ENCODE data around the gene TP53BP2. TPM values are rescaled to one million over a fixed set of nuclear protein-coding genes. Genes with fewer than 3 reads are reported as not detected.
"Not testable (repeated sequence)": the region's sequence is repeated elsewhere in the genome, so short reads cannot be mapped to it uniquely, and the experiment has no call there.

TP53BP2 gene
- total RNA-seq, 1 experiment from 2014 or later: 34.7 TPM

GRCh38 chr1:223831755-223832636 is 13.8 kb downstream of the TP53BP2 start:
- DNase-seq (ENCODE audit: low read depth): no peak

DNA sequence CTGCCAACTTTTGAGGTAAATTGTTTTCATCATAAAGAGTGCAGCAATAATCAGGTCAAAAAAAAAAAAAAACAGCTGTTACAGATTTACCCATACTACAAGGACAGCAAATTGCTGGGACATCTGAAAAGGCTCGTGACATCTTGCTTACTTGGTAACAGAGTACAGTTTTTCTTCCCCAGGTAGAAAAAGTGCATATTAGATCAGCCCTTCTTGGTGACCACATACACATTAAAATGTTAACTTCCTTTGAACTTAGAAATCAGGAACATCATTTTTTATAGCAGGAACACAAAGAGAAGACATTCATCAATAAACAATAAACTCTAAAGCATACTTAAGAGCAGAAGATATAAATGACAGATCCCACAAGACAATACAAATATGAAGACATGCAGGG is 16.1 kb downstream of the TP53BP2 start:
- no peak for DNase-seq (ENCODE audit: low read depth)

GRCh38 chr1:223828162-223828848 is 17.4 kb downstream of the TP53BP2 start:
- no peak for DNase-seq (ENCODE audit: low read depth)

- DNase-seq (ENCODE audit: low read depth): no peak
Measured at GRCh38 chr1:223827193-223827663, 18.5 kb downstream of the TP53BP2 start.

DNA sequence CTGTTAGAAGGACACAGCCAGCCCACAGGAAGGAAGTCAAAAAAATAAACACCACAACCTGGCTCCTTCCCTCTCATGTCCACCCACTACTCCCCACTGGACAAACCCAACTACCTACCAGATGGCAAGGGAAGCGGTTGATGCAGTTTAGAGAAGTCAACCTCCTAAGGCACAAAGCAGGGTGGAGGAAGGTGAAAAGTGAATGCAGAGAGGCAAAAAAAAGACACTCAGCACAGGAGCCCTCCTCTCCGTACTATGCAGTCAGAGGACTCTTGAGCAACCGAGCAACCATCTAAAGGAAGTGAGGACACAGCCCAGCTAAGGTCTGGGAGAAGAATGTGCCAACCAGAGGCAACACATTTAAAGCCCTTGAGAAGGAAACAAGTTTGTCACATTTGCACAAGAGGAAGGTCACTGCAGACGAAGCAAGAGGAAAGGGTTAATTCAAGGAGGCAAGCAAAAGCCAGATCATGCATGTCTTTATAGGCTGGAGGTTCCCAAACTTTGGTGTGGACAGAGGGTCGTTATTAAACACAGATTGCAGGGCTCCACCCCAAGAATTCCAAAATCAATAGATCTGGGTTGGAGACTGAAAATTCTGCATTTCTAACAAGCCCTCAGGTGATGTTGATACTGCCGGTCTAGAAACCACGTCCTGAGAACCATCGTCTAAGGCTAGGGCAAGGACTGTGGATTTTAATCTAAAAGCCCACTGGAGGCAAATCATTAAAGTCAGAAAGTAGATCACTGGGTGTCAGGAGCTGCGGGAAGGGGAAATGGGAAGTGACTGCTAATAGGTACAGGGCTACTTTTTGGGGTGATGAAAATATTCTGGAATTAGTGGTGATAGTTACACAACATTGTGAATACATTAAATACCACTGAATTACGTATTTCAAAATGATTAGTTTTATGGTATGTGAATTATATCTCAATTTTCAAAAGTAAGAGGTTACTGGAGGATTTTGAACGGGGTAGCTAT is 19.7 kb downstream of the TP53BP2 start:
- no peak for DNase-seq (ENCODE audit: low read depth)

GRCh38 chr1:223824712-223825111 is 21.0 kb downstream of the TP53BP2 start:
- no peak for DNase-seq (ENCODE audit: low read depth)

DNA sequence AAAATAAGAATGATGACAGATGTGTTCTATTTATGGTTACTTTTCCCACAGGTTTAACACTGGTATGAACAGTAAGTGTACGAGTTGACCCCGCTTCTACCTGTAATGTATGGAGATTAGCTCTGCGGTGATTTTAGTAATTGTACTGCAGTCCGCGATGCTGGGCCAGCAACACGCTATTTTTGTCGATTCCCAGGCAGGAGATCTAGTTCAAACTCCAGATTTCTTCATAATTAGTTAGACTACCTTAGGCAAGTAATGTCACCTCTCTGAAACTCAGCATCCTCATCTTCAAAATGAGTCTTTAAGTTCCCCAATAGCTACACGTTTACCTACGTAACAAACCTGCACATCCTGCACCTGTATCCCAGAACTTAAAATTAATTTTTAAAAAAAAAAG is 21.5 kb downstream of the TP53BP2 start:
- DNase-seq (ENCODE audit: low read depth): no peak

DNA sequence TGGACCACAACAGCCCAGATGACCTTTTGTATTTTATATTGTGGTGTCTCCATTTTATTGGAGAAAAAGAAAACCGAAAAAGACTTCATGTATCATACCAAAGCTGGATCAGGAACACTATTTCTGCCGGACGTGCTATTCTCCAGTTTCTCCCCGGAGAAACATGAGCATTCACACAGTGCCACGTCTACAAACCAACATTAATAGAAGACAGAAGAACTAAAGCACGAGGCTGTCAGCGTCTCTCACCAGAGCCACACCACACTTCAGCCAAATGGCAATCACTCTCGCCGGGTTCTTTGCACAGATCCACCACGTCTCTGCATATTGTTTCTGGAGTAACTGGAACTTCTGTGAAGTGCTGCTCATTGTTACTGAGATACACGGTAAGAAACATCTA is 24.8 kb downstream of the TP53BP2 start:
- no peak for DNase-seq (ENCODE audit: low read depth)

- no peak for DNase-seq (ENCODE audit: low read depth)
Measured at GRCh38 chr1:223820515-223820858, 25.3 kb downstream of the TP53BP2 start.

DNA sequence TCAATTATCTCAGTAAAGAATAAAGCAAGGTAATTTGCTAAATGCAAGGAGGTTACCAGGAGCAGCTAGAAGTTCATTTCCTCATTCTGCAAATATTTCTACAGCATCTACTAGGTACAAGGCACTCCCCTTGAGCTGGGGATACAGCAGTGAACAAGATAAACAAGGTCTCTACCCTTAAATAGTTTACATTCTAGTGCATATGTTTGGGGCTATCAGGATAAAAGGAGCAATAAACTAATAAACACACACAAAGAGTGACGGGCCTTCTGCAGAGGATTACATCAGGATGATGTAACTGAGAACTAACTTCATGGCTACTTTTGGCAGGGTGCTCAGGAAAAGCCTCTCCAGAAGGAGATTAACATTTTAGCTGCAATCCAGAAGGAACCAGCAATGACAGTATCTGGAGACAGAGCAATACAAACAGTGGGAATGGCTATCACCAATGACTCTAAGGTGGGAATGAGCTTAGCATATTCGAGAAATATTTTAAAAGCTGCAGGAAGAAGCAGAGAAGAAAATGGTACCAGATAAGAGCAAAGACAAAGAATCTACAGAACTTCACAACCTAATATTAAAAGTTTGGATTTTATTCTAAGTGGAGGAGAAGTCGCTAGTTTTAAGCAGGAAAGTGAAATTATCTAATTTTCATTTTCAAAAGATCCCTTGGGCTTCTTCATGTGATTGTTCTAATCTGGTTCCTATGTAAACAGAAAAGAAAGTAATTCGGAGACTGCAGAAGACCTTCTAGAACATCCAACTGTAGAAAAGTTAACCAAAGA is 25.8 kb downstream of the TP53BP2 start:
- no peak for DNase-seq (ENCODE audit: low read depth)

GRCh38 chr1:223817265-223817664 is 28.5 kb downstream of the TP53BP2 start:
- not testable (repeated sequence) for DNase-seq (ENCODE audit: low read depth)

DNA sequence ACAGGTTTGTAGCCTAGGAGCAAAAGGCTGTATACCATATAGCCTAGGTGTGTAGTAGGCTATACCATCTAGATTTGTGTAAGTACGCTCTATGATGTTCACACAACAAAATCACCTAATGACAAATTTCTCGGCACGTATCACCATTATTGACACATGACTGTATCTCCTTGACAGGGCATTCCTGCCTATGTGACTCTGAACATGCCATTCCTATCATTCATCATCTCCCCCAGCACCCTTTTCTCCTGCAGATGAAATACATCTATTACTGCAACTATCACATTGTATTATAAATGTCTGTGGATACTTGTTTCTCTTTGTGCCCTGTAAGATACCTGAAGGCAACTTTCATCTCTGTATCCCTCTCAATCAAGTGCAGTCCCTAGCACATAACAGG is 29.9 kb downstream of the TP53BP2 start:
- peak; percentile 18 for DNase-seq (ENCODE audit: low read depth)

DNA sequence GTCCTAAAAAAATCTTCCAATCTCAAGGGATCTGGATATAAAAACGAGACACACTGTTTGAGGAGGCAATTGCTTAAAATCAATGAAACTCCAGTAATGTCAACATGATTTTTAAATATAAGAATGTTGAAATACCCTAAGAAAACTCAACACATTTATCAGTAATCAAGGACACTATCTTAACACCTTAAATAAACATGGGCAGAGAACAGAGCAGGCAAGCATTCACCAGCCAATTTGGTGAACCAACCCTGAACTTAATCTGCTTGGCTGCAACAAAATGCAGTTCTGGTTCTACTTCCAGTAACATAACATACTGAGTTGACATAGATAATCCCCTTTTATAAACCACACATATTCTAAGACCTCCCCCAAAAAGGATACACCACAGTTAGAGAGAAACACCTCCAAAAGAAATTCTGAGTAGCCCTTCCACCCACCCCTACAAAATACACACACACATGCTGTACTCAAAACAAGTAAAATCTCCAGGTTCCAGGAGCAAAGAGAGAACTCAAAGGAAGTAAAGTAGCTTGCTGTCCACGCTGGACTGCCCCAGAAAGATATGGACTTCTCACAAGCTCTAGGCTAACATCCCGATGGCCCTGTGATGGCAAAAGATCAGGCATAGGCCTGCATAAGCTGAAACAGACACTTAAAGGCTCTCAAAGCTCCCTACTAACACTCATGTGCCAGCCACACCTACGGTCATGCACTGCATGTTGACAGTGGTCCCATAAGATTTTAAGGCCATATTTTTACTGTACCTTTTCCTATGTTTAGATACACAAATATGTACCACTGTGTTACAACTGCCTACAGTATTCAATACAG is 30.5 kb downstream of the TP53BP2 start:
- DNase-seq (ENCODE audit: low read depth): no peak

GRCh38 chr1:223813645-223814044 is 32.1 kb downstream of the TP53BP2 start:
- no peak for DNase-seq (ENCODE audit: low read depth)

- DNase-seq (ENCODE audit: low read depth): peak; percentile 14
Measured at GRCh38 chr1:223811634-223812101, 34.1 kb downstream of the TP53BP2 start.

DNA sequence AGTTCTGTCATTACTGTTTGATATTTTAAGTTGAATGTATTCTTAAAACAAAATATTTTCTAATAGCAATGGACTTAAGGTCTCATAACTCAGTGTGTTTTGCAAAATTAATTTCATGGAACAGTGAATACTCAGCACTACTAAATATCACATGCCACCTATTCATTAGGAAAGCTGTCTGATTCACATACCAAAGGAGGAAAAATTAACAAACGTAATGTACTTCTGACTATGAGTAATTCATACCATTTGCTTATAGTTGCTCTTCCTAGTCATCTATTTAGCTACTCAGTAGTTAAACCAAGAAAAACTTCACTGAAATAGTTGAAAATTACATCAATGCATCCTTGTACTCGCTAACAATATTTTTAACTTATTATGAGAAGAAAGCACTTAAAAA is 35.2 kb downstream of the TP53BP2 start:
- DNase-seq (ENCODE audit: low read depth): no peak

- peak; percentile 12 for DNase-seq (ENCODE audit: low read depth)
Measured at GRCh38 chr1:223809905-223810304, 35.8 kb downstream of the TP53BP2 start.

DNA sequence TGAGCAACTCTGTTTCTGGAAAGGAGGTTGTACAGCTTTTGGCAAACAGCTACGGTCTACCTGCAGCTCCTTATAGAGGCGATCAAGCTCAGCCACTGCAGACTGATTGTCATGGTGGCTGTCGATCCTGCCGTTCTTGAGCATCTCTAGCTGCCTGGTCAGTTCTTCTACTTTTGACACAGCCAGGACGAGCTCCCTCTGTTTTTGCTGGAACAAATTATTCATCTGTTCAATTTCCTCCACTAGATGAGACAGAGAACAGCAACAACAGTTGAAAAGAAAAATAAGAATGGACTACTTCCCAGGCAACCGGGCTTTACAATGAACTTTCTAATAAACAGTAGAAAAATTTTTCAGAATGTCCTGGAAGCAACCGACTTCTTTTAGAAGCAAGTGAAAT is 42.5 kb downstream of the TP53BP2 start:
- no peak for DNase-seq (ENCODE audit: low read depth)

DNA sequence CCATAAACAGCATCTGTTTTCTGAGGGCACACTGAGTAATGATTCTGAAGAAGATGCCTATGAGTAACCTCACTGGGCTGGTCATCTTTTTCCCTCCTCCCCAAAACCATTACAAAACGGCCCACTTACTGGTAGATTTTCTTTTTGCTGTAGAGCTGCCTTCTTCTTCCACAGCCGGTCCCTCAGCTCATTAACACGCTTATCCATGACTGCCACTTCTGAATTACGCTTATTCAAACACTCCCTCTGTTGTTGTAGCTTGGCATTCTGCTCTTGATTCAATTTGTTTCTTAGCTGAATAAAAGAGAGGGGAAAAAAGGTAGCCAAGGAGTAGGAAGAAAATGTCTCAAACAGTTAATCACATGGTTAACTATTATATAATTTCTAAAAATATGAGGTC is 43.1 kb downstream of the TP53BP2 start:
- no peak for DNase-seq (ENCODE audit: low read depth)

- DNase-seq (ENCODE audit: low read depth): no peak
Measured at GRCh38 chr1:223802032-223802431, 43.7 kb downstream of the TP53BP2 start.
